Retina (tissue), 1 donor: Measurements from ENCODE around the gene FCAR.
"Not testable (repeated sequence)": the region's sequence is repeated elsewhere in the genome, so short reads cannot be mapped to it uniquely, and the experiment has no call there.

Experiments
- DNase-seq: peaks from one replicate; pipeline ENCODE4 v3.0.0-alpha.2; 2016

FCAR gene

DNA sequence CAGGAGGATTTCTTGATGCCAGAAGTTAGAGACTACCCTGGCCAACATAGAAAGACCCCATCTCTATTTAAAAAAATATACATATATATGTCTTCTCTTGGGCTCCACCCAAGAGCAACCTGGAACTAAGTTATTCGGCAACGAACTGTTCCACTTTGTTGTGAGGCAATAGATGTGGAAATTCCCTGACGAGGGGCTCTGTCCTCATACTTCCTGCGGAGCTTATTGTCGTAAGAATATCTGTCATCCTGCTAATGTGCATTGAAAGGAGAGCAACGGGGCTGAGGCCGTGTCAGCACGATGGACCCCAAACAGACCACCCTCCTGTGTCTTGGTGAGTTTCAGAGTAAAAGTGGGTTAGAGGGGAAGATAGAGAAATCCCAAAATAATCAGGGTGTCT is at the start of gene FCAR:
Gene FCAR, plus strand, starts transcription at position 246 of the 400 bp plus-strand sequence. Its CDS starts 55 bp downstream, at position 301.
- no peak for DNase-seq

DNA sequence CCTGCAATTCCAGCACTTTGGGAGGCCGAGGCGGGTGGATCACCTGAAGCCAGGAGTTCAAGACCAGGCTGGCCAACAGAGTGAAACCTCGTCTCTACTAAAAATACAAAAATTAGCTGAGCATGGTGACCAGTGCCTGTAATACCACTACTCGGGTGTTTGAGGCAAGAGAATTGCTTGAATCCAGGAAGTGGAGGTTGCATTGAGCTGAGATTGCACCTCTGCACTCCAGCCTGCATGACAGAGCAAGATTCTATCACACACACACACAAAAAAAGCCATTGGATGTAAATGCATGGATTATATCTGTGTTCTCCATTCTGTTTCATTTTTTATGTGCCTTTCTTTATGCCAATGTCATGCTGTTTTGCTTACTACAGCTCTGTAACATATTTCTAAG is 49.6 kb upstream of the FCAR start:
- not testable (repeated sequence) for DNase-seq

DNA sequence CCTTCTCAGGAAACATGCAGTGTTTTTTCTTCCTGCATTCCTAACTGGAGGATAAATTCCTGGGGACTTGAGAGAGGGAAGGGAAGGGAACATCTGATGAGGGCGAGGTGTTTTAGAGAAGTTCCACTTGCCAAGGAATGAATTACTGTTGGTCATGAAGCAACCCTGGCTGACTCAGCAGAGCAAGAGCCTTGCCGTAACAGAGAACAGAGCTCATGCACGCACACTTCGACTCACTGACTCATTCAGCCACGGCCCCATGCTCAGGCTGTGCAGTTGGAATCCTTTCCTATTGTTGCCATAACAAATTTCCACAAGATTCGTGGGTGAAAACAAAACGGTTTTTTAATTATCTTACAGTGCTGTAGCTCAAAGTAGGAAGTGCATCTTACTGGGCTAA is 48.7 kb upstream of the FCAR start:
- DNase-seq: not testable (repeated sequence)

DNA sequence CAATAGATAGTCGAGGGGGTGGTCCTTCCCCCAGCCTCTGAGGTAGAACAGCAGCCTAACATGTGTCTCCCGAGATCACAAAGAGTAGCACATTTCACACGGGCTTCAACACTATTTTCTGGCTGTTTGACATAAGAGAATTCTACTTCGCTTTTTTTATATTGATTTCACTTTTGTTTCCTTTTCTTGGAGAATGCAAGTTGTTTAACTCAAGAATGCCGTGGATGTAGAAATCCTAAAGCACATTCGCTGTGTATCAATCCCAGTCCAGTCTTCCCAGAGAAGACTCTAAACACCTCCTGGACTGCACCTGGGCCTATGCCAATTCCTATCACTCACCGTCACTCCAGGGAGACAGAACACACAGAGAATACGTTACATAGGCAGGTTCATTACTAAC is 46.0 kb upstream of the FCAR start:
- DNase-seq: not testable (repeated sequence)

DNA sequence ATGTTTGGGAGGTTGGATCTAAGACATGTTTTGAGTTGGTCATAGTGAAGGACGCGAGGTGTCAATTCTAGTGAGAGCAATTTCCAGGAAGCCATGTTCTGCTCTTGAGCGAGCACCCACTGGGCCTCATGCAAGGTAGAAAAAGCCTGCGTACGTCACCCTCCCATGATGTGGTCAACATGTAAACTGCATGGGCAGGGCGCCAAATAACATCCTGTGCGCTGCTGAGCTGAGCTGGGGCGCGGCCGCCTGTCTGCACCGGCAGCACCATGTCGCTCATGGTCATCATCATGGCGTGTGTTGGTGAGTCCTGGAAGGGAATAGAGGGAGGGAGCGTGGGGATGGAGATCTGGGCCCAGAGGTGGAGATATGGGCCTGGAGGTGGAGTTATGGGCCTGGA is 41.5 kb upstream of the FCAR start, which contains the start of gene KIR2DS4:
Gene KIR2DS4, plus strand, starts transcription at position 181 of the 400 bp plus-strand sequence.
- DNase-seq: not testable (repeated sequence)

DNA sequence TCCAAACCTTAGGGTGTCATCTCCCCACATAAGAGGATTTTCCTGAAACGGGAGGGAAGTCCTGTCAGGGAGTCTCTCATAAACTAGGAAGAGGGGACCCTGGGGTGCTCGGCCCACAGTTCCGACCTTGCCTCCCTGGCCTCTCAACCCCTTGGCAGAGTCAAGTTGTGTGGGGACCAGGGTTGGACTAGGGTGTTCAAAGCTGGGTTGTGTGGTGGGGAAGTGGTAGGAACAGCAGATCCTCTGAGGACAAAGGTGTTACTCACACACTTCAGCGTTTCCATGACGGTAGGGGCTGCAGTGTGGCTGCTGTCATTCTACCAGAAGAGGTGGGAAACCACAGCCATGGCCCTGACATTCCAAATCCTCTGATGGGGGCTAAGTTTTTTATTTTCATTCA is 38.9 kb upstream of the FCAR start:
- DNase-seq: not testable (repeated sequence)

DNA sequence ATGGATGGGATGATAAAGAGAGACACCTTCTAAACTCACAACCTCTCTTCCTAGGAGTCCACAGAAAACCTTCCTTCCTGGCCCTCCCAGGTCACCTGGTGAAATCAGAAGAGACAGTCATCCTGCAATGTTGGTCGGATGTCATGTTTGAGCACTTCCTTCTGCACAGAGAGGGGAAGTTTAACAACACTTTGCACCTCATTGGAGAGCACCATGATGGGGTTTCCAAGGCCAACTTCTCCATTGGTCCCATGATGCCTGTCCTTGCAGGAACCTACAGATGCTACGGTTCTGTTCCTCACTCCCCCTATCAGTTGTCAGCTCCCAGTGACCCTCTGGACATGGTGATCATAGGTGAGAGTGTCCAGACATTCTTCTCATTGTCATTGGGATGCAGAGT is 36.5 kb upstream of the FCAR start:
- not testable (repeated sequence) for DNase-seq

DNA sequence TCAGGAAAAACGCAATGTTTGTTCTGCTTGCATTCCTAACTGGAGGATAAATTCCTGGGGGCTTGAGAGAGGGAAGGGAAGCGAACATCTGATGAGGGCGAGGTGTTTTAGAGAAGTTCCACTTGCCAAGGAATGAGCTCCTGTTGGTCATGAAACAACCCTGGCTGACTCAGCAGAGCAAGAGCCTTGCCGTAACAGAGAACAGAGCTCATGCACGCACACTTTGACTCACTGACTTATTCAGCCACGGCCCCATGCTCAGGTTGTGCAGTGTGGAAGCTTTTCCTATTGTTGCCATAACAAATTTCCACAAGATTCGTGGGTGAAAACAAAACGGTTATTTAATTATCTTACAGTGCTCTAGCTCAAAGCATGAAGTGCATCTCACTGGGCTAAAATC is 30.9 kb upstream of the FCAR start:
- DNase-seq: not testable (repeated sequence)

DNA sequence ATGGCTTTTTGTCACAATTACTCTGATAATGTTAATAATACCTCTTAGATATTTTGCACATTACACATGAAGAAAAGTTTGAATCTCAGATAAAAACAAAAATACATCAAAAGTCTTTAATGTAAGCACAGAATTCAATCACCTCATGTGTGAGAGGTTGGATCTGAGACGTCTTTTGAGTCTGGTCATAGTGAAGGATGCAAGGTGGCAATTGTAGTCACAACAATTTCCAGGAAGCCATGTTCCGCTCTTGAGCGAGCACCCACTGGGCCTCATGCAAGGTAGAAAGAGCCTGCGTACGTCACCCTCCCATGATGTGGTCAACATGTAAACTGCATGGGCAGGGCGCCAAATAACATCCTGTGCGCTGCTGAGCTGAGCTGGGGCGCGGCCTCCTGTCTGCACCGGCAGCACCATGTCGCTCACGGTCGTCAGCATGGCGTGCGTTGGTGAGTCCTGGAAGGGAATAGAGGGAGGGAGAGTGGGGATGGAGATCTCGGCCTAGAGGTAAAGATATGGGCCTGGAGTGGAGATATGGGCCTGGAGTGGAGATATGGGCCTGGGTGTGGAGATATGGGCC is 23.9 kb upstream of the FCAR start, which contains the start of gene KIR3DL2:
Gene KIR3DL2, plus strand, starts transcription at position 383 of the 580 bp plus-strand sequence. Its CDS starts 33 bp downstream, at position 416.
- not testable (repeated sequence) for DNase-seq

DNA sequence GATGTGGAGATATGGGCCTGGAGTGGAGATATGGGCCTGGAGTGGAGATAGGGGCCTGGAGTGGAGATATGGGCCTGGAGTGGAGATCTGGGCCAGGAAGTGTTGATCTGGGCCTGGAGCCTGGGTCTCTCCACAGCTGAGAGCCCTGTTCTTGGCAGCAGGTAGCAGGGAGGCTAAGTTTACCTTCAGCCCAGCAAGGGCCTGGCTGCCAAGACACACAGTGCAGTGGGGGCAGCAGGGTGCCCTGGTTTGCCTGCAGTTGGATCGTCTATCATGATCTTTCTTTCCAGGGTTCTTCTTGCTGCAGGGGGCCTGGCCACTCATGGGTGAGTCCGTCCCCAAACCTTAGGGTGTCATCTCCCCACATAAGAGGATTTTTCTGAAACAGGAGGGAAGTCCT is 23.1 kb upstream of the FCAR start:
- no peak for DNase-seq

DNA sequence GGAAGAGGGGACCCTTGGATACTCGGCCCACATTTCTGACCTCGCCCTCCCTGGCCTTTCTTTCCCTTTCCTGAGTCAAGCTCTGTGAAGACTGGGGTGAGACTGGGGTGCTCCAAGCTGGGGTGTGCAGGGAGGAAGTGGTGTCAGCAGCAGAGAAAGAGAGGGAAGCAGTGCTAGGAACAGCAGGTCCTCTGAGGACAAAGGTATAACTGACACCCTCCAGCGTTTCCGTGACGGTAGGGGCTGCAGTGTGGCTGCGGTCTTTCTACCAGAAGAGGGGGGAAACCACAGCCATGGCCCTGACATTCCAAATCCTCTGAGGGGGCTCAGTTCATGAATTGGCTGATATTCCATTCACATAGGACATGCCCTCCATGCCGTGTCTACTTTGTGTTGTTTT is 22.7 kb upstream of the FCAR start:
- DNase-seq: no peak

DNA sequence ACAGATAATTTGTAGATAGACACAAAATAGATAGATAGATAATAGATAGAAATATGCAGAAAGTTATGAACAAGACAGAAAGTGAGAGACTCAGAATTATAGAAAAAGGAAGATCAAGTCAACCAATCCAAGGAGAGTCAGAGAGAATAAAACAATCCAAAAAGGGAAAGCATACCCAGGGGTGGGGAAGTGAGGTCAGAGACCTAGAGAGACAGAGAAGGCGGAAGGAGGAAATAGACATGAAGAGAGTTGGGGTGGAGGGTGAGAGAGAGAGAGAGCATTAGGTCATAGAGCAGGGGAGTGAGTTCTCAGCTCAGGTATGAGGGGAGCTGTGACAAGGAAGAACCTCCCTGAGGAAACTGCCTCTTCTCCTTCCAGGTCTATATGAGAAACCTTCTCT is 18.8 kb upstream of the FCAR start:
- DNase-seq: not testable (repeated sequence)

DNA sequence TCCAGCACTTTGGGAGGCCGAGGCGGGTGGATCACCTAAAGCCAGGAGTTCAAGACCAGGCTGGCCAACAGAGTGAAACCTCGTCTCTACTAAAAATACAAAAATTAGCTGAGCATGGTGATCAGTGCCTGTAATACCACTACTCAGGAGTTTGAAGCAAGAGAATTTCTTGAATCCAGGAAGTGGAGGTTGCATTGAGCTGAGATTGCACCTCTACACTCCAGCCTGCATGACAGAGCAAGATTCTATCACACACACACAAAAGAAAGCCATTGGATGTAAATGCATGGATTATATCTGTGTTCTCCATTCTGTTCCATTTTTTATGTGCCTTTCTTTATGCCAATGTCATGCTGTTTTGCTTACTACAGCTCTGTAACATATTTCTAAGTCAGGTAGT is 15.6 kb upstream of the FCAR start:
- DNase-seq: not testable (repeated sequence)

DNA sequence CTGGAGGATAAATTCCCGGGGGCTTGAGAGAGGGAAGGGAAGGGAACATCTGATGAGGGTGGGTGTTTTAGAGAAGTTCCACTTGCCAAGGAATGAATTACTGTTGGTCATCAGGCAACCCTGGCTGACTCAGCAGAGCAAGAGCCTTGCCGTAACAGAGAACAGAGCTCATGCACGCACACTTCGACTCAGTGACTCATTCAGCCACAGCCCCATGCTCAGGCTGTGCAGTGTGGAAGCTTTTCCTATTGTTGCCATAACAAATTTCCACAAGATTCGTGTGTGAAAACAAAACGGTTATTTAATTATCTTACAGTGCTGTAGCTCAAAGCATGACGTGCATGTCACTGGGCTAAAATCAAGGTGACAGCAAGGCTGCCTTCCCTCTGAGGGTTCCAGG is 14.6 kb upstream of the FCAR start:
- DNase-seq: not testable (repeated sequence)

DNA sequence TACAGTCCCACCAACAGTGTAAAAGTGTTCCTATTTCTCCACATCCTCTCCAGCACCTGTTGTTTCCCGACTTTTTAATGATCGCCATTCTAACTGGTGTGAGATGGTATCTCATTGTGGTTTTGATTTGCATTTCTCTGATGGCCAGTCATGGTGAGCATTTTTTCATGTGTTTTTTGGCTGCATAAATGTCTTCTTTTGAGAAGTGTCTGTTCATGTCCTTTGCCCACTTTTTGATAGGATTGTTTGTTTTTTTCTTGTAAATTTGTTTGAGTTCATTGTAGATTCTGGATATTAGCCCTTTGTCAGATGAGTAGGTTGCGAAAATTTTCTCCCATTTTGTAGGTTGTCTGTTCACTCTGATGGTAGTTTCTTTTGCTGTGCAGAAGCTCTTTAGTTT is 10.6 kb upstream of the FCAR start:
- not testable (repeated sequence) for DNase-seq

DNA sequence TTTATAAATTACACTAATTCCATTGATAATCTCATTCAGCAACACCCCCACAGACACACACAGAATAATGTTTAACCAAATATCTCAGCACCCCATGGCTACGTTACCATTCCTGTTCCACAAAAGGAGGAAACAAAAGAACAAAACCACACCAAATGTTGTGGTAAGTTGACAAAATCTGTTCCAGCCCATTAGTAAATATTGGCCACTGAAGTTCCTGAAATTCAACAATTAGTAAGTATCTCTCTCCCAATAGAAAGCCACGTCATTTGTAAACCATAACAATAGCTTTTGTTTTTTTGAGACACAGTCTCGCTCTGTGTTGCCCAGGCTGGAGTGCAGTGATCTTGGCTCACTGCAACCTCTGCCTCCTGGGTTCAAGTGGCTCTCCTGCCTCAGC is 2.3 kb upstream of the FCAR start:
- DNase-seq: no peak

DNA sequence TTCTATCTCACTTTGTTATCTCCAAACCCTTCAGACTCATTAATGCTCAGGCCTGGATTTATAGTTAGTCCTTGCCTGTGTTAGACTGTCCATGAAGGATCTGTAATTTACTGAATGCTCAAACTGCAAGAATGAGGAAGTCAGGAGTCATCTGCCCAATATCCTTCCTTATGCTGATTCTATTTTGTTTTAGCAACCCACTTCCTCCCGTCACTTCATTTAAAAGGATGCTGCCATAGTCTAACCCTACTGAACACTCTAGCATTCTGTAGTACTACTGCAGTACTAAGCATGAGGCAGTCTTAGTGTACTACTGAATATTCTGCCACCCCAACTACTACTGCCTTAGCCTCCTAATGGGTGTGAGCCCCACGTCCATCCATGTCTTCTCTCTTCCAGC is 1.5 kb downstream of the FCAR start:
- DNase-seq: no peak

DNA sequence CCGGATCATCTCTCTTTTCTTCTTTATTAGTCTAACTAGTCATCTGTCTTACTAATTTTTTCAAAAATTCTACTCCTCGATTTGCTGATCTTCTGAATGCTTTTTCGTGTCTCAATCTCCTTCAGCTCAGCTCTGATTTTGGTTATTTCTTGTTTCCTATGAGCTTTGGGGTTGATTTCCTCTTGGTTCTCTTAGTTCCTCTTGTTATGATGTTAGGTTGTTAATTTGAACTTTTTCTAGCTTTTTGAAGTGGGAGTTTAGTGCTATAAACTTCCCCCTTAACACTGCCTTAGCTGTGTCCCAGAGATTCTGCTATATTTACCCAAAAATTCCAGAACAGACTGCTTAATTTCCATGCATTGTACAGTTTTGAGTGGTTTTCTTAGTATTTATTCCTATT is 3.4 kb downstream of the FCAR start:
- no peak for DNase-seq

DNA sequence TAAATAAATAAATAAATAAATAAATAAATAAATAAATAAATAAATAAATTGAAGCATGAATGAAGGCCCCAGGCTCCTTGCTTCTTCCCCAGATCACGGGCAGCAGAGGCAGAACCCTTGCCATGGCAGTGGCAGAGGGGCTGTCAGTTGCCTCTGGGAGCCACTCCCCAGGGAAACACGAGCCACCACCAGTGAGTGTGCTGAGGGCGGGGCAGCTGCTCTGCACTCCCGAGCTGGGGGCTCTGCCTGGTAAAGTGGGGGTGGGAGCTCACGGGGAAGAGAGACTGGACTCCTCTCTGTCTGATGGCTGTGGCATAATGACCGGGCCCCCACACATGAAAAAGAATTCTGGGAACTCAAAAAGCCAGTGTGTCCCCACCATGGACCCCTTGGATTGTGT is 7.8 kb downstream of the FCAR start:
- DNase-seq: no peak

DNA sequence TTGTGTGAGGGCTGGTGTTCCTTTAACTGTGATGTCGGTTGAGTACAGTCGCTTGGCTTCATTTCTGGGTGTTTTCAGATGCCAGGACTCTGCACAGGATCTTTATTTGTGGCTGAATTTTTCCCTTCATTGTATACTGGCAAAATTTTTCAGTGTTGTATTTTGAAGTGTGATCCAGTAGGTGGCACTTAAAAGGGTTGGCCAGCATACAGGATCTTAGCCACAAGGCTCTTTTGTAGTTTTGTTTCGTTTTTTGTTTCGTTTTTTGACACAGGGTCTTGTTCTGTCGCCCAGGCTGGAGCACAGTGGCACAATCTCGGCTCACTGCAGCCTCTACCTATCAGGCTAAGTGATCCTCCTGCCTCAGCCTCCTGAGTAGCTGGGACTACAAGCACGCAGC is 8.7 kb downstream of the FCAR start:
- DNase-seq: no peak

DNA sequence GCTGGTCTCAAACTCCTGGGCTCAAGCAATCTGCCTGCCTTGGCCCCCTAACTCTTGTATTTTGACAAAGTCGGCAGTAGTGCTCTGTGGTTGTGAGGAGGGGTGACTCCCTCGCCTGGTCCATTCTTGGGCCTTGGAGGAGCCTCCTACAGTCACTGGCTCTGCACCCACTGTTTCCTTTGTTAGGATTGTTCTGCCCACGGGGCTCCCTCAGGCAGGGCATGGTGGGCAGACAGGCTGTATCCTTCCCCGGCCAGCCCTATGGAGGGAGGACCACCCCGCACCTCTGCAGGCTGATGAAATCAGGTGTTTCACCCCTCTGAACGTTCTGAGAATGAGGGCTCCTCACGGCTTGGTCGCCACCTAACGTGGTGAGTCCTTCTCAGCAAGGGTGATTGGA is 9.2 kb downstream of the FCAR start:
- DNase-seq: no peak

DNA sequence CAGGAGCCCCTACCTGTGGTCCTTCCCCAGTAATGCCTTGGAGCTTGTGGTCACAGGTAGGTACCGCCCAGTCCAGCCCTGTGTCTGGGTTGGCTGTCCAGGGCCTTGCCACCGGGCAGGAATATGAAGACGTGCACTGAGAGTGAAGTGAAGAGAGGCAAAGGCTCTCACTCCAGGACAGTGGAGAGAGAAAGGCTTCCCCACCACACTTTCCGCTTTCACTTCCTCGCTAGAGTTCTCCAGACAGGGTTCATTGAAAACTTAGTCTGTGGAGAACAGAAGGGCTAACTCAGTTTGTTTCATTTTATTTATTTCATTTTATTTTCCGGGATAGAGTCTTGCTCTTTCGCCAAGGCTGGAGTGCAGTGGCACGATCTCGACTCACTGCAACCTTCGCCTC is 14.2 kb downstream of the FCAR start:
- no peak for DNase-seq

DNA sequence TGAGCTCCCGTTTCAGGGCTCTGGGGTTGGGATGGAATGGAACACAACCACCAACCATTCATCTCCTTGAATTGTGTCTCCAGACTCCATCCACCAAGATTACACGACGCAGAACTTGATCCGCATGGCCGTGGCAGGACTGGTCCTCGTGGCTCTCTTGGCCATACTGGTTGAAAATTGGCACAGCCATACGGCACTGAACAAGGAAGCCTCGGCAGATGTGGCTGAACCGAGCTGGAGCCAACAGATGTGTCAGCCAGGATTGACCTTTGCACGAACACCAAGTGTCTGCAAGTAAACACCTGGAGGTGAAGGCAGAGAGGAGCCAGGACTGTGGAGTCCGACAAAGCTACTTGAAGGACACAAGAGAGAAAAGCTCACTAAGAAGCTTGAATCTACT is 15.5 kb downstream of the FCAR start:
- no peak for DNase-seq

DNA sequence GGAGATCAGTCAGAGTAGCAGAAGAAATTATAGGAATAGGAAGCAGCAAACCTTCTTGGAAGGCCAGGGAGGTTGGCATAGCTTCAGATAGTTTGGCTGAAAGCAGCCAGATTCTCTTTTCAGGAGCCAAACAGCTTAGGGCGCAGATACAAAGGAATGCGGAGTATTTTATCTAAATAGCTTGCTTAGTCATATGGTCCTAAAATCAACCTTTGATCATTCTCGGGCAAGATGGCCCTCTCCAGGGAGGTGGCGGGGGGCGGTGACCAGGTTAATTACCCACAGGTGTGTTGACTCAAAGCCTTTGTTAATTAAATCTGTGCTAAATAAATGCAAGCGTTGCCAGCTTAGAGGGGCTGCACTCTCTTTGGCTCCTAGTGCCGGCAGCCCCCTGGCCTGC is 19.4 kb downstream of the FCAR start:
- DNase-seq: no peak

DNA sequence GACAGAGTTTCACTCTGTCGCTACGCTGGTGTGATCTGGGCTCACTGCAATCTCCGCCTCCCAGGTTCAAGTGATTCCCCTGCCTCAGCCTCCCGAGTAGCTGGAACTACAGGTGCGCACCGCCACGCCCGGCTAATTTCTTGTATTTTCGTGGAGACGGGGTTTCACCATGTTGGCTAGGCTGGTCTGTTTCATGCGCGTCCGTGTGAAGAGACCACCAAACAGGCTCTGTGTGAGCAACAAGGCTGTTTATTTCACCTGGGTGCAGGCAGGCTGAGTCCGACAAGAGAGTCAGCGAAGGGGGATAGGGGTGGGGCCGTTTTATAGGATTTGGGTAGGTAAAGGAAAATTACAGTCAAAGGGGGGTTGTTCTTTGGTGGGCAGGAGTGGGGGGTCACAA is 20.1 kb downstream of the FCAR start:
- DNase-seq: not testable (repeated sequence)
